Liver (tissue), 9 donors: ENCODE results near the gene LPAR3. TPM values are rescaled to one million over a fixed set of nuclear protein-coding genes. Genes with fewer than 3 reads are reported as not detected.
"Not testable (repeated sequence)": the region's sequence is repeated elsewhere in the genome, so short reads cannot be mapped to it uniquely, and the experiment has no call there.

Experiments
- DNase-seq: peaks from one replicate; pipeline ENCODE4 v3.0.0-alpha.2; 2017; ENCODE audit warnings: low spot score
- H3K27ac ChIP-seq, 2 donors: one replicate each; pipeline ENCODE4 v1.7.0; 2013; ENCODE audit warnings: inconsistent platforms in 2 of 2, low read length in 2 of 2, control low read depth in 1 of 2, low read depth in 1 of 2, mild to moderate bottlenecking in 1 of 2
- H3K27me3 ChIP-seq, 4 donors: one replicate each; pipeline versions ENCODE4 v1.6.1 to v1.7.0; 2013; ENCODE audit warnings: low read length in 3 of 4, inconsistent platforms in 1 of 4, mild to moderate bottlenecking in 1 of 4, moderate library complexity in 1 of 4; ENCODE audit not compliant: control insufficient read depth in 4 of 4, insufficient read depth in 4 of 4
- H3K36me3 ChIP-seq, 4 donors: one replicate each; pipeline versions ENCODE4 v1.6.1 to v1.7.0; 2013; ENCODE audit warnings: low read length in 3 of 4, mild to moderate bottlenecking in 3 of 4, low read depth in 1 of 4, moderate library complexity in 1 of 4; ENCODE audit not compliant: control insufficient read depth in 4 of 4, insufficient read depth in 3 of 4
- H3K4me1 ChIP-seq, 4 donors: one replicate each; pipeline versions ENCODE4 v1.6.1 to v1.7.0; 2013; ENCODE audit warnings: low read length in 3 of 4, mild to moderate bottlenecking in 3 of 4, moderate library complexity in 1 of 4; ENCODE audit not compliant: control insufficient read depth in 4 of 4, insufficient read depth in 4 of 4
- H3K4me3 ChIP-seq, 3 donors: one replicate each; pipeline versions ENCODE4 v1.6.1 to v1.7.0; 2013; ENCODE audit warnings: low read length in 3 of 3, control low read depth in 1 of 3, low read depth in 1 of 3, mild to moderate bottlenecking in 1 of 3
- H3K9ac ChIP-seq, 2 donors: one replicate each; pipeline ENCODE4 v1.7.0; 2013; ENCODE audit warnings: low read length in 2 of 2, mild to moderate bottlenecking in 2 of 2, moderate library complexity in 2 of 2, control low read depth in 1 of 2, low read depth in 1 of 2
- H3K9me3 ChIP-seq, 4 donors: one replicate each; pipeline versions ENCODE4 v1.6.1 to v1.7.0; 2013; ENCODE audit warnings: low read length in 3 of 4; ENCODE audit not compliant: control insufficient read depth in 4 of 4
- ATF3 ChIP-seq: IDR thresholded peaks from 2 replicates; pipeline ENCODE4 v1.6.1; 2016; ENCODE audit warnings: antibody characterized with exemption
- EGR1 ChIP-seq, 2 donors: IDR thresholded peaks; 2 replicates each; pipeline ENCODE4 v1.6.1; 2016 to 2018; ENCODE audit warnings: antibody characterized with exemption in 2 of 2, low read depth in 2 of 2
- FOXA1 ChIP-seq: IDR thresholded peaks from 2 replicates; pipeline ENCODE4 v1.6.1; 2016; ENCODE audit warnings: antibody characterized with exemption
- FOXA2 ChIP-seq: IDR thresholded peaks from 2 replicates; pipeline ENCODE4 v1.6.1; 2016; ENCODE audit warnings: antibody characterized with exemption
- GABPA ChIP-seq, 2 donors: IDR thresholded peaks in 1 of 2; conservative IDR thresholded peaks in 1 of 2; 2 replicates each; pipeline ENCODE4 v1.6.1; 2016; ENCODE audit warnings: antibody characterized with exemption in 2 of 2, mild to moderate bottlenecking in 1 of 2, moderate library complexity in 1 of 2
- HNF4A ChIP-seq, 2 donors: conservative IDR thresholded peaks; 2 replicates each; pipeline ENCODE4 v1.6.1; 2016; ENCODE audit warnings: antibody characterized with exemption in 2 of 2, mild to moderate bottlenecking in 2 of 2
- HNF4G ChIP-seq: IDR thresholded peaks from 2 replicates; pipeline ENCODE4 v1.6.1; 2016; ENCODE audit warnings: antibody characterized with exemption
- JUND ChIP-seq, 2 donors: IDR thresholded peaks; 2 replicates each; pipeline ENCODE4 v1.6.1; 2016; ENCODE audit warnings: antibody characterized with exemption in 2 of 2
- MAX ChIP-seq: IDR thresholded peaks from 2 replicates; pipeline ENCODE4 v1.6.1; 2016; ENCODE audit warnings: antibody characterized with exemption
- NR2F2 ChIP-seq: IDR thresholded peaks from 2 replicates; pipeline ENCODE4 v1.6.1; 2016; ENCODE audit warnings: antibody characterized with exemption
- RAD21 ChIP-seq, 2 donors: IDR thresholded peaks; 2 replicates each; pipeline ENCODE4 v1.6.1; 2016; ENCODE audit warnings: antibody characterized with exemption in 2 of 2, mild to moderate bottlenecking in 2 of 2
- REST ChIP-seq: IDR thresholded peaks from 2 replicates; pipeline ENCODE4 v1.6.1; 2016; ENCODE audit warnings: antibody characterized with exemption, mild to moderate bottlenecking
- RXRA ChIP-seq, 2 donors: IDR thresholded peaks; 2 replicates each; pipeline ENCODE4 v1.6.1; 2017 to 2018; ENCODE audit warnings: antibody characterized with exemption in 2 of 2, mild to moderate bottlenecking in 1 of 2
- SP1 ChIP-seq: IDR thresholded peaks from 2 replicates; pipeline ENCODE4 v1.6.1; 2018; ENCODE audit warnings: antibody characterized with exemption, mild to moderate bottlenecking
- TAF1 ChIP-seq: conservative IDR thresholded peaks from 2 replicates; pipeline ENCODE4 v1.6.1; 2016; ENCODE audit warnings: antibody characterized with exemption, mild to moderate bottlenecking
- YY1 ChIP-seq: IDR thresholded peaks from 2 replicates; pipeline ENCODE4 v1.6.1; 2016; ENCODE audit warnings: antibody characterized with exemption, mild to moderate bottlenecking
- ZBTB33 ChIP-seq: IDR thresholded peaks from 2 replicates; pipeline ENCODE4 v1.6.1; 2016; ENCODE audit warnings: antibody characterized with exemption
- WGBS: extraction: QIAGEN DNeasy Blood & Tissue Kit; methylation state at CpG from one replicate; pipeline ENCODE4 v1.1.7; 2013; 5-methylcytosine and 5-hydroxymethylcytosine counted together
- polyA plus RNA-seq, 2 donors: library from polyadenylated mRNA; stranded (reverse) in 1 of 2; unstranded in 1 of 2; fragments of 200-250 nt in 1 of 2; fragments of >200 nt in 1 of 2; fragmentation: Nextera tagmentation in 1 of 2; extraction: Ambion mirVana in 1 of 2; gene quantifications; one replicate each; pipeline versions ENCODE4 v1.2.1 to v1.2.3, GENCODE V29; 2013 to 2015
- total RNA-seq, 2 donors: library from RNA; depleted of rRNA; stranded (reverse); fragments of >200 nt; gene quantifications; one replicate each; pipeline ENCODE4 v1.2.3, GENCODE V29; 2014
- TF ChIP-seq, protein P1 (sequence below): fragments of 150-350 bp; IDR thresholded peaks from 2 replicates; pipeline ENCODE4 v1.5.1; 2017; ENCODE audit warnings: improper control_type of control experiment, low read depth, low read length; ENCODE audit not compliant: missing input control
- donor health status: healthy.
- donor health status: healthy.
- donor health status: healthy.
- donor health status: healthy.
- donor health status: healthy.

LPAR3 gene
- total and polyA plus RNA-seq, 4 donors = 0.56 TPM; not detected in 3

DNA sequence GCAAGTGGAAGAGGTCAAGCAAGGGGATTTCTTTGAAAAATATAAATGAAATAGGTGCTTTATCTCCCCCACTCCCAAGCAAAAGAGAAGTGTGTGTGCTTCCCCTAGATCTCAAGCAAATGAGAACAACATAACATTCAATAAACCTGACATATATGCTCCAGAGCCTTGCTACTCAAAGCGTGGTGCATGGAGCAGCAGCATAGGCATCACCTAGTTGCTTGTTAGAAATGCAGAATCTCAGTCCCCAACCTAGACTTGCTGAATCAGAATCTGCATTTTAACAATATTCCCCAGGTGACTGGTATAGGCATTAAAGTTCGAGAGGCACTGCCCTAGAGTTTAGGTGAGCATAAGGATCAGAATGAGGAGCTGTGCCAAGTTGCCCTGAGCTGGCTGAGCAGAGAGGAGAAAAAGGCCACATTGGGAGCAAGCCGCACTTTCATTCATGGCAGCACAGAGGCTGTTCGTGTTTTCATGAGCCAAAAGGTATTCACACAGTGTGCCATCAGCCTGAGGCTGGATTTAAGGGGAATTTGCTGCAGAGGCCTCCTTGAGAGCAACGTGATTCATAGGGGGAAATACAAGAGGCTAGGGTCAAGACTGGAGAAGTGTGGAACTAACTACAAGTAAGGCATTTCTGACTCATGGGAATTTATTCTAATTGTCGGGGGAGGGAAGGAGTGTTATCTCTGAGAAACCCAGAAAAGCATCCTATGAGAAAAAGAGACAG lies 14.3 kb upstream of the LPAR3 start:
- no peak for DNase-seq
- no peak overlapping the region for H3K27ac ChIP-seq
- H3K9me3 ChIP-seq = no peaks in the 10 kb centered on the region
- no peaks in the 10 kb centered on the region for H3K4me1 ChIP-seq
- WGBS = 76% methylated on average over 6 of the region's 6 CpGs
- H3K4me3 ChIP-seq = no peak overlapping the region
- no peaks in the 10 kb centered on the region for H3K27me3 ChIP-seq
- H3K36me3 ChIP-seq = no peaks in the 10 kb centered on the region
- no peak overlapping the region for H3K9ac ChIP-seq
- no peak for TF ChIP-seq NR2F2
- no peak for TF ChIP-seq FOXA1
- TF ChIP-seq RAD21 (IDR thresholded peaks at IDR 0.05) = no peak
- no peak for TF ChIP-seq TAF1
- TF ChIP-seq REST = no peak
- TF ChIP-seq HNF4A (conservative IDR thresholded peaks at IDR 0.05) = no peak
- no peak for TF ChIP-seq GABPA (IDR thresholded peaks at IDR 0.05 in 1 of 2, conservative IDR thresholded peaks at IDR 0.05 in 1 of 2)
- TF ChIP-seq ZBTB33 = no peak
- TF ChIP-seq YY1 = no peak
- no peak for TF ChIP-seq EGR1 (IDR thresholded peaks at IDR 0.05; ENCODE audit: low read depth in 2 of 2)
- no peak for TF ChIP-seq JUND (IDR thresholded peaks at IDR 0.05)
- TF ChIP-seq MAX = no peak
- TF ChIP-seq HNF4G = no peak
- TF ChIP-seq FOXA2 = no peak
- no peak for TF ChIP-seq ATF3
- TF ChIP-seq SP1 = no peak
- TF ChIP-seq, protein P1, sequence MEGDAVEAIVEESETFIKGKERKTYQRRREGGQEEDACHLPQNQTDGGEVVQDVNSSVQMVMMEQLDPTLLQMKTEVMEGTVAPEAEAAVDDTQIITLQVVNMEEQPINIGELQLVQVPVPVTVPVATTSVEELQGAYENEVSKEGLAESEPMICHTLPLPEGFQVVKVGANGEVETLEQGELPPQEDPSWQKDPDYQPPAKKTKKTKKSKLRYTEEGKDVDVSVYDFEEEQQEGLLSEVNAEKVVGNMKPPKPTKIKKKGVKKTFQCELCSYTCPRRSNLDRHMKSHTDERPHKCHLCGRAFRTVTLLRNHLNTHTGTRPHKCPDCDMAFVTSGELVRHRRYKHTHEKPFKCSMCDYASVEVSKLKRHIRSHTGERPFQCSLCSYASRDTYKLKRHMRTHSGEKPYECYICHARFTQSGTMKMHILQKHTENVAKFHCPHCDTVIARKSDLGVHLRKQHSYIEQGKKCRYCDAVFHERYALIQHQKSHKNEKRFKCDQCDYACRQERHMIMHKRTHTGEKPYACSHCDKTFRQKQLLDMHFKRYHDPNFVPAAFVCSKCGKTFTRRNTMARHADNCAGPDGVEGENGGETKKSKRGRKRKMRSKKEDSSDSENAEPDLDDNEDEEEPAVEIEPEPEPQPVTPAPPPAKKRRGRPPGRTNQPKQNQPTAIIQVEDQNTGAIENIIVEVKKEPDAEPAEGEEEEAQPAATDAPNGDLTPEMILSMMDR = no peak
- no peak for TF ChIP-seq RXRA (IDR thresholded peaks at IDR 0.05)

DNA sequence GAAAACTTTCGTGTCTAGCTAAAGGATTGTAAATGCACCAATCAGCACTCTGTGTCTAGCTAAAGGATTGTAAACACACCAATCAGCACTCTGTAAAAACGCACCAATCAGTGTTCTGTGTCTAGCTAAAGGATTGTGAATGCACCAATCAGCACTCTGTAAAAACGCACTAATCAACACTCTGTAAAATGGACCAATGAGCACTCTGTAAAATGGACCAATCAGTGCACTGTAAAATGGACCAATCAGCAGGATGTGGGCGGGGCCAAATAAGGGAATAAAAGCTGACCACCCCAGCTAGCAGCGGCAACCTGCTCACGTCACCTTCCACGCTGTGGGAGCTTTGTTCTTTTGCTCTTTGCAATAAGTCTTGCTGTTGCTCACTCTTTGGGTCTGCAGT lies 9.7 kb upstream of the LPAR3 start:
- WGBS = 87% methylated on average over 7 of the region's 7 CpGs
- H3K27ac ChIP-seq, H3K27me3 ChIP-seq, H3K36me3 ChIP-seq, H3K4me1 ChIP-seq, H3K9ac ChIP-seq, H3K9me3 ChIP-seq, H3K4me3 ChIP-seq, DNase-seq: not testable (repeated sequence)
